HFF-Myc (cell line): ENCODE measurements around the gene TRIM77.
"Not testable (repeated sequence)": the region's sequence is repeated elsewhere in the genome, so short reads cannot be mapped to it uniquely, and the experiment has no call there.

ENCODE experiments used
- DNase-seq: peaks from one replicate; pipeline ENCODE4 v3.0.0-alpha.2; 2011; ENCODE audit warnings: low read depth; ENCODE audit errors: extremely low read depth
- H3K4me3 ChIP-seq: replicated peaks from 2 replicates; pipeline ENCODE4 v1.5.1; 2011; ENCODE audit warnings: low read depth, mild to moderate bottlenecking, control low read depth, low read length
- CTCF ChIP-seq: IDR thresholded peaks from 2 replicates; pipeline ENCODE4 v1.5.1; 2012; ENCODE audit warnings: mild to moderate bottlenecking, low read depth, low read length, control low read depth; ENCODE audit errors: missing control alignments

The TRIM77 gene

GRCh38 chr11:89737116-89737515 lies 27.0 kb downstream of the TRIM77 start:
- H3K4me3 ChIP-seq = no peak overlapping the region
- TF ChIP-seq CTCF = no peak
- DNase-seq = no peak

GRCh38 chr11:89741406-89741805 lies 31.3 kb downstream of the TRIM77 start:
- not testable (repeated sequence) for H3K4me3 ChIP-seq, DNase-seq

- not testable (repeated sequence) for H3K4me3 ChIP-seq, DNase-seq
Observed at GRCh38 chr11:89744158-89744557, 34.1 kb downstream of the TRIM77 start.

GRCh38 chr11:89750822-89751221 lies 40.7 kb downstream of the TRIM77 start:
- H3K4me3 ChIP-seq, DNase-seq: not testable (repeated sequence)
